CD14-positive monocyte (primary cell): ENCODE results near the gene DOCK3. TPM values are rescaled to one million over a fixed set of nuclear protein-coding genes. Genes with fewer than 3 reads are reported as not detected.

Experiments
- DNase-seq, 3 donors: peaks; one replicate each; pipeline ENCODE4 v3.0.0-alpha.2; 2011 to 2022
- H2AFZ ChIP-seq: 2 replicates; pipeline ENCODE4 v1.6.0; 2012; ENCODE audit warnings: mild to moderate bottlenecking, low read depth, low read length, inconsistent platforms; ENCODE audit not compliant: insufficient read depth, poor library complexity, severe bottlenecking
- H3K27ac ChIP-seq, 2 donors: 1 replicate in 1 of 2; 2 replicates in 1 of 2; pipeline ENCODE4 v1.5.1; 2012 to 2013; ENCODE audit warnings: low read length in 2 of 2, control low read depth in 1 of 2, inconsistent platforms in 1 of 2, low read depth in 1 of 2, mild to moderate bottlenecking in 1 of 2
- H3K27me3 ChIP-seq, 2 donors: one replicate each; pipeline versions ENCODE4 v1.6.0 to v1.6.1; 2011 to 2013; ENCODE audit warnings: low read length in 2 of 2; ENCODE audit not compliant: control insufficient read depth in 2 of 2, insufficient read depth in 2 of 2
- H3K36me3 ChIP-seq, 2 donors: replicated peaks in 1 of 2; 1 replicate in 1 of 2; 2 replicates in 1 of 2; pipeline versions ENCODE4 v1.5.1 to v1.6.1; 2012 to 2013; ENCODE audit warnings: low read length in 2 of 2, control low read depth in 1 of 2, inconsistent platforms in 1 of 2, mild to moderate bottlenecking in 1 of 2; ENCODE audit not compliant: insufficient read depth in 2 of 2, control insufficient read depth in 1 of 2
- H3K4me1 ChIP-seq, 2 donors: 1 replicate in 1 of 2; 2 replicates in 1 of 2; pipeline versions ENCODE4 v1.5.1 to v1.6.1; 2012 to 2013; ENCODE audit warnings: low read length in 2 of 2, control low read depth in 1 of 2, inconsistent platforms in 1 of 2, mild to moderate bottlenecking in 1 of 2, moderate library complexity in 1 of 2; ENCODE audit not compliant: insufficient read depth in 2 of 2, control insufficient read depth in 1 of 2
- H3K4me2 ChIP-seq: replicated peaks from 2 replicates; pipeline ENCODE3; 2012; ENCODE audit warnings: low read length, moderate library complexity, mild to moderate bottlenecking; ENCODE audit not compliant: poor library complexity, severe bottlenecking; ENCODE audit errors: extremely low read depth
- H3K4me3 ChIP-seq, 3 experiments: fragments of 200-600 bp in 1 of 3; sonication (generic) in 1 of 3; replicated peaks in 1 of 3; 1 replicate in 2 of 3; 2 replicates in 1 of 3; pipeline ENCODE4 v1.5.1; 2011 to 2013; ENCODE audit warnings: low read length in 3 of 3, mild to moderate bottlenecking in 3 of 3, control low read depth in 2 of 3, low read depth in 2 of 3, inconsistent platforms in 1 of 3, moderate library complexity in 1 of 3
- H3K79me2 ChIP-seq: 2 replicates; pipeline ENCODE4 v1.6.0; 2012; ENCODE audit warnings: mild to moderate bottlenecking, control low read depth, inconsistent platforms, low read length, moderate library complexity; ENCODE audit not compliant: insufficient read depth
- H3K9ac ChIP-seq: 2 replicates; pipeline ENCODE4 v1.6.0; 2017; ENCODE audit warnings: low read length, mild to moderate bottlenecking; ENCODE audit not compliant: insufficient read depth, poor library complexity, severe bottlenecking
- H3K9me3 ChIP-seq, 2 donors: replicated peaks in 1 of 2; 1 replicate in 1 of 2; 2 replicates in 1 of 2; pipeline versions ENCODE4 v1.5.1 to v1.6.1; 2012 to 2013; ENCODE audit warnings: low read length in 2 of 2, control low read depth in 1 of 2; ENCODE audit not compliant: control insufficient read depth in 1 of 2, insufficient read depth in 1 of 2
- H4K20me1 ChIP-seq: 2 replicates; pipeline ENCODE4 v1.6.0; 2012; ENCODE audit warnings: mild to moderate bottlenecking, low read length, control low read depth, moderate library complexity; ENCODE audit not compliant: insufficient read depth
- H3K27ac Mint-ChIP-seq, 7 donors: one replicate each; pipeline ENCODE4 v1.8.0; 2020; ENCODE audit warnings: mild to moderate bottlenecking in 7 of 7, mixed read lengths in 7 of 7, moderate library complexity in 6 of 7, inconsistent platforms in 2 of 7
- H3K27me3 Mint-ChIP-seq, 3 donors: one replicate each; pipeline ENCODE4 v1.8.0; 2021 to 2022; ENCODE audit warnings: low read depth in 3 of 3, mild to moderate bottlenecking in 3 of 3, mixed read lengths in 3 of 3, moderate library complexity in 3 of 3, inconsistent platforms in 1 of 3
- H3K36me3 Mint-ChIP-seq, 2 donors: one replicate each; pipeline ENCODE4 v1.8.0; 2020; ENCODE audit warnings: mixed read lengths in 2 of 2, inconsistent platforms in 1 of 2, mild to moderate bottlenecking in 1 of 2
- H3K4me1 Mint-ChIP-seq: one replicate; pipeline ENCODE4 v1.8.0; 2020; ENCODE audit warnings: mild to moderate bottlenecking, mixed read lengths
- H3K4me3 Mint-ChIP-seq, 2 donors: one replicate each; pipeline ENCODE4 v1.8.0; 2020; ENCODE audit warnings: mild to moderate bottlenecking in 2 of 2, mixed read lengths in 2 of 2, moderate library complexity in 1 of 2
- H3K9me3 Mint-ChIP-seq, 7 donors: one replicate each; pipeline ENCODE4 v1.8.0; 2020 to 2022; ENCODE audit warnings: mixed read lengths in 7 of 7, mild to moderate bottlenecking in 6 of 7, moderate library complexity in 6 of 7, inconsistent platforms in 2 of 7
- CTCF ChIP-seq: fragments of 200-600 bp; IDR thresholded peaks from one replicate; pipeline ENCODE4 v1.8.0; 2022; ENCODE audit warnings: antibody characterized with exemption, mild to moderate bottlenecking
- WGBS: methylation state at CpG from one replicate; pipeline ENCODE4 v1.1.5; 2013; ENCODE audit warnings: missing lambda C conversion rate; ENCODE audit not compliant: insufficient coverage; 5-methylcytosine and 5-hydroxymethylcytosine counted together
- intact Hi-C, 2 donors: fragments of 100-400 bp; cut with micrococcal nuclease; formaldehyde crosslinking; loops; one replicate each; pipeline versions ENCODE4 v1.15.0 to v1.15.1; 2023
- polyA plus RNA-seq, 3 donors: library from polyadenylated mRNA; depleted of rRNA in 1 of 3; unstranded in 2 of 3; stranded (reverse) in 1 of 3; fragments of 300-500 nt in 2 of 3; fragments of >200 nt in 1 of 3; fragmentation: Illumina TruSeq in 2 of 3; gene quantifications; 1 replicate in 2 of 3; 2 replicates in 1 of 3; pipeline ENCODE4 v1.2.3, GENCODE V29; 2012 to 2021

DOCK3 gene
- polyA plus RNA-seq, 3 donors, result 0.03 TPM; not detected in 1

GRCh38 chr3:51100536-51100851 lies 425.8 kb downstream of the DOCK3 start:
- Mint-ChIP-seq H3K9me3 (no peaks in the 10 kb centered on the region), H3K4me1 (no peaks in the 10 kb centered on the region), H3K27me3 (peaks cover 0 to 2% (median 0%) of the 10 kb centered on the region in 3 donors), H3K27ac (no peak overlapping the region), H3K4me3 (no peak overlapping the region), H3K36me3 (no peaks in the 10 kb centered on the region)
- DNase-seq, result no peak
- Histone ChIP-seq H3K36me3 (no peaks in the 10 kb centered on the region), H3K4me2 (no peak overlapping the region), H3K4me1 (no peaks in the 10 kb centered on the region), H3K4me3 (no peak overlapping the region), H3K9me3 (no peaks in the 10 kb centered on the region), H3K79me2 (no peaks in the 10 kb centered on the region), H2AFZ (no peak overlapping the region), H3K9ac (no peak overlapping the region), H4K20me1 (no peaks in the 10 kb centered on the region), H3K27me3 (no peaks in the 10 kb centered on the region), H3K27ac (no peak overlapping the region)
- no CpG with 5 or more reads among the region's 1 CpG for WGBS
- intact Hi-C loops, result no loop called here
- TF ChIP-seq CTCF, result no peak

- no peak for TF ChIP-seq CTCF
- Mint-ChIP-seq H3K9me3 (peaks cover 0 to 12% (median 5%) of the 10 kb centered on the region in 7 donors), H3K27ac (no peak overlapping the region), H3K27me3 (peaks cover 0 to 4% (median 0%) of the 10 kb centered on the region in 3 donors), H3K36me3 (no peaks in the 10 kb centered on the region), H3K4me3 (no peak overlapping the region), H3K4me1 (no peaks in the 10 kb centered on the region)
- WGBS, result no CpG with 5 or more reads among the region's 1 CpG
- Histone ChIP-seq H3K4me1 (no peaks in the 10 kb centered on the region), H3K36me3 (no peaks in the 10 kb centered on the region), H3K4me2 (no peak overlapping the region), H3K27ac (no peak overlapping the region), H3K27me3 (no peaks in the 10 kb centered on the region), H3K9me3 (peaks cover 0 to 7% of the 10 kb centered on the region in 2 donors), H3K9ac (no peak overlapping the region), H2AFZ (no peak overlapping the region), H4K20me1 (no peaks in the 10 kb centered on the region), H3K4me3 (no peak overlapping the region), H3K79me2 (no peaks in the 10 kb centered on the region)
- no peak for DNase-seq
- intact Hi-C loops, result no loop called here
Measured at GRCh38 chr3:51102396-51102795, 427.7 kb downstream of the DOCK3 start.
